PC-3 (cell line): Measurements from ENCODE around the gene KLHL21. TPM values are rescaled to one million over a fixed set of nuclear protein-coding genes. Genes with fewer than 3 reads are reported as not detected.

Experiments used
- ATAC-seq: fragments of 200-7000 bp; cut with Tn5 transposase; 2 replicates; pipeline ENCODE4 v1.9.1; 2020; ENCODE audit warnings: mild to moderate bottlenecking, moderate library complexity
- BruUV-seq: library from RNA; stranded (reverse); fragments of 400-500 nt; replicated peaks from 2 replicates; lab custom pipeline; 2021; lab: Mats Ljungman, UMichigan
- CTCF ChIA-PET: fragments of 300-600 bp; sonication (Branson Sonifier 250); formaldehyde crosslinking; loops from one replicate; lab custom pipeline; 2022; ENCODE audit warnings: antibody characterized with exemption; lab: Charles Lee
- POLR2A ChIA-PET: fragments of 300-600 bp; sonication (Branson Sonifier 250); formaldehyde crosslinking; loops from one replicate; lab custom pipeline; 2022; ENCODE audit warnings: antibody characterized with exemption; ENCODE audit not compliant: unreplicated experiment; lab: Charles Lee
- DNase-seq: peaks from one replicate; pipeline ENCODE4 v3.0.0-alpha.2; 2015
- H2AFZ ChIP-seq: fragments of 300-600 bp; sonication (generic); 2 replicates; pipeline ENCODE4 v1.6.0; 2016; ENCODE audit warnings: antibody characterized with exemption, low read length
- H3F3A ChIP-seq: fragments of 300-600 bp; sonication (generic); one replicate; pipeline ENCODE4 v1.6.0; 2017; ENCODE audit warnings: antibody characterized with exemption, low read length, control low read depth, mild to moderate bottlenecking; ENCODE audit not compliant: unreplicated experiment
- H3K27ac ChIP-seq: fragments of 300-600 bp; sonication (generic); 2 replicates; pipeline ENCODE4 v1.5.1; 2016; ENCODE audit warnings: mild to moderate bottlenecking, low read length
- H3K27me3 ChIP-seq: fragments of 300-600 bp; sonication (generic); 2 replicates; pipeline ENCODE4 v1.6.1; 2016; ENCODE audit warnings: low read length, mixed read lengths
- H3K36me3 ChIP-seq: fragments of 300-600 bp; sonication (generic); 2 replicates; pipeline ENCODE4 v1.6.1; 2016; ENCODE audit warnings: low read depth, mixed run types, low read length, mixed read lengths
- H3K4me1 ChIP-seq: fragments of 300-600 bp; sonication (generic); 2 replicates; pipeline ENCODE4 v1.5.1; 2016; ENCODE audit warnings: low read length; ENCODE audit not compliant: insufficient read depth
- H3K4me2 ChIP-seq: fragments of 300-600 bp; sonication (generic); 2 replicates; pipeline ENCODE4 v1.6.0; 2016; ENCODE audit warnings: low read length
- H3K4me3 ChIP-seq: fragments of 300-600 bp; sonication (generic); 2 replicates; pipeline ENCODE4 v1.5.1; 2016; ENCODE audit warnings: mild to moderate bottlenecking, low read length, mixed read lengths
- H3K79me2 ChIP-seq: fragments of 300-600 bp; sonication (generic); 2 replicates; pipeline ENCODE4 v1.6.1; 2017; ENCODE audit warnings: low read length, mixed read lengths
- H3K9ac ChIP-seq: fragments of 300-600 bp; sonication (generic); 2 replicates; pipeline ENCODE4 v1.6.0; 2016; ENCODE audit warnings: mild to moderate bottlenecking, low read length
- H3K9me2 ChIP-seq: fragments of 300-600 bp; sonication (generic); replicated peaks from 2 replicates; pipeline ENCODE4 v1.6.1; 2016; ENCODE audit warnings: mixed run types, low read length, mixed read lengths
- H3K9me3 ChIP-seq: fragments of 300-600 bp; sonication (generic); 2 replicates; pipeline ENCODE4 v1.6.1; 2016; ENCODE audit warnings: low read length, mixed read lengths
- H4K20me1 ChIP-seq: fragments of 300-600 bp; sonication (generic); 2 replicates; pipeline ENCODE4 v1.6.1; 2016; ENCODE audit warnings: low read length, mixed read lengths
- EZH2 ChIP-seq: fragments of 300-600 bp; sonication (generic); IDR thresholded peaks from one replicate; pipeline ENCODE4 v1.6.1; 2017; ENCODE audit warnings: antibody characterized with exemption, mild to moderate bottlenecking, low read length; ENCODE audit not compliant: unreplicated experiment
- EZH2phosphoT487 ChIP-seq: fragments of 300-600 bp; sonication (generic); IDR thresholded peaks from 2 replicates; pipeline ENCODE4 v1.6.1; 2018; ENCODE audit warnings: mild to moderate bottlenecking, antibody characterized with exemption, low read length, borderline replicate concordance
- intact Hi-C: fragments of 100-400 bp; cut with micrococcal nuclease; formaldehyde crosslinking; loops from 2 replicates; pipeline ENCODE4 v1.9.0; 2023
- total RNA-seq: library from RNA; depleted of rRNA; stranded (reverse); fragments of >200 nt; gene quantifications from 2 replicates; pipeline ENCODE4 v1.2.3, GENCODE V29; 2014
- TF ChIP-seq, protein P1 (sequence below): fragments of 300-600 bp; sonication (generic); conservative IDR thresholded peaks from 2 replicates; pipeline ENCODE4 v1.5.1; 2017; ENCODE audit warnings: antibody characterized with exemption, low read depth, mild to moderate bottlenecking, low read length

KLHL21 gene
- total RNA-seq, 1 experiment from 2014 or later, result 82.5 TPM

DNA sequence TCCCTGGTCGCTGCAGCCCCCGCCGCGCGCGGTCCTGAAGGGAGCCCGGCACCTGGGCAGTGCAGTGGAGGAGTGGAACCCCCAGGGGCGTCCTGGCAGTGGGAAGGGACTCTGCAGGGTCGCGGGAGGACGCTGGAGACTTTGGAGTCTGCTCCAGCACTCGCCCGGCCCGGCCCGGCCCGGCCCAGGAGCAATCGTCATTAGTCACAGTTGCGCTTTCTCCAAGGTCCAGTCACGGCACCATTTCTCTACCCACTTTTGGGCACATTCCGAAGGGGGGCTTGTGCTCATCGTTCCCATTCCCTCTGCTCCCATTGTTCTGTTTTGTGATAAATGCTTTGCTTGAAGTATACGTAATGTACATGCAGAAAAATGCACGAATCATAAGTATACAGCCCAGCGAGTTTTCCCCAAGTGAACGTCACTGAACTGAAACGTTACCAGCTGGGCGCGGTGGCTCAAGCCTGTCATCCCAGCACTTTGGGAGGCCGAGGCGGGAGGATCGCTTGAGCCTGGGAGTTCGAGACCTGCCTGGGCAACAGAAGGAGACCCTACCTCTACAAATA lies 23.0 kb upstream of the KLHL21 start:
- H3K9me2 ChIP-seq, result no peaks in the 10 kb centered on the region
- DNase-seq, result peak; percentile 57
- peak overlapping the region; percentile 59 for H2AFZ ChIP-seq
- 0 out of 2 replicates have a peak, but pooled peaks cover 3% of the 10 kb centered on the region for H4K20me1 ChIP-seq
- H3K27me3 ChIP-seq, result no peaks in the 10 kb centered on the region
- ATAC-seq, result peak; percentile 52
- intact Hi-C loops, result loop anchor here (1.0 to 5.0 kb wide), 2 partner anchors 24 to 138 kb away; no protein-coding TSS in a partner anchor
- CTCF ChIA-PET, result interaction anchor here (0.7 kb wide), 1 partner anchor 20 kb away, joined by 7 read pairs; no protein-coding TSS in a partner anchor
- peaks cover 13% of the 10 kb centered on the region for H3K4me1 ChIP-seq
- H3K4me3 ChIP-seq, result peak overlapping the region; percentile 89
- peaks cover 35% of the 10 kb centered on the region for H3K36me3 ChIP-seq
- H3K4me2 ChIP-seq, result peak overlapping the region; percentile 77
- H3K9me3 ChIP-seq, result no peaks in the 10 kb centered on the region
- H3K27ac ChIP-seq, result peak overlapping the region; percentile 8
- TF ChIP-seq, protein P1, sequence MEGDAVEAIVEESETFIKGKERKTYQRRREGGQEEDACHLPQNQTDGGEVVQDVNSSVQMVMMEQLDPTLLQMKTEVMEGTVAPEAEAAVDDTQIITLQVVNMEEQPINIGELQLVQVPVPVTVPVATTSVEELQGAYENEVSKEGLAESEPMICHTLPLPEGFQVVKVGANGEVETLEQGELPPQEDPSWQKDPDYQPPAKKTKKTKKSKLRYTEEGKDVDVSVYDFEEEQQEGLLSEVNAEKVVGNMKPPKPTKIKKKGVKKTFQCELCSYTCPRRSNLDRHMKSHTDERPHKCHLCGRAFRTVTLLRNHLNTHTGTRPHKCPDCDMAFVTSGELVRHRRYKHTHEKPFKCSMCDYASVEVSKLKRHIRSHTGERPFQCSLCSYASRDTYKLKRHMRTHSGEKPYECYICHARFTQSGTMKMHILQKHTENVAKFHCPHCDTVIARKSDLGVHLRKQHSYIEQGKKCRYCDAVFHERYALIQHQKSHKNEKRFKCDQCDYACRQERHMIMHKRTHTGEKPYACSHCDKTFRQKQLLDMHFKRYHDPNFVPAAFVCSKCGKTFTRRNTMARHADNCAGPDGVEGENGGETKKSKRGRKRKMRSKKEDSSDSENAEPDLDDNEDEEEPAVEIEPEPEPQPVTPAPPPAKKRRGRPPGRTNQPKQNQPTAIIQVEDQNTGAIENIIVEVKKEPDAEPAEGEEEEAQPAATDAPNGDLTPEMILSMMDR, result 0 out of 2 replicates have a peak, but pooled peaks have one; percentile 10
- no peak for TF ChIP-seq EZH2
- H3F3A ChIP-seq, result peaks cover 5% of the 10 kb centered on the region
- POLR2A ChIA-PET, result interaction anchor here (0.7 kb wide), 2 partner anchors 10 to 597 kb away, joined by 3 to 6 read pairs; no protein-coding TSS in a partner anchor
- no TSS peak for BruUV-seq
- H3K79me2 ChIP-seq, result peaks cover 41% of the 10 kb centered on the region
- H3K9ac ChIP-seq, result peak overlapping the region; percentile 85

DNA sequence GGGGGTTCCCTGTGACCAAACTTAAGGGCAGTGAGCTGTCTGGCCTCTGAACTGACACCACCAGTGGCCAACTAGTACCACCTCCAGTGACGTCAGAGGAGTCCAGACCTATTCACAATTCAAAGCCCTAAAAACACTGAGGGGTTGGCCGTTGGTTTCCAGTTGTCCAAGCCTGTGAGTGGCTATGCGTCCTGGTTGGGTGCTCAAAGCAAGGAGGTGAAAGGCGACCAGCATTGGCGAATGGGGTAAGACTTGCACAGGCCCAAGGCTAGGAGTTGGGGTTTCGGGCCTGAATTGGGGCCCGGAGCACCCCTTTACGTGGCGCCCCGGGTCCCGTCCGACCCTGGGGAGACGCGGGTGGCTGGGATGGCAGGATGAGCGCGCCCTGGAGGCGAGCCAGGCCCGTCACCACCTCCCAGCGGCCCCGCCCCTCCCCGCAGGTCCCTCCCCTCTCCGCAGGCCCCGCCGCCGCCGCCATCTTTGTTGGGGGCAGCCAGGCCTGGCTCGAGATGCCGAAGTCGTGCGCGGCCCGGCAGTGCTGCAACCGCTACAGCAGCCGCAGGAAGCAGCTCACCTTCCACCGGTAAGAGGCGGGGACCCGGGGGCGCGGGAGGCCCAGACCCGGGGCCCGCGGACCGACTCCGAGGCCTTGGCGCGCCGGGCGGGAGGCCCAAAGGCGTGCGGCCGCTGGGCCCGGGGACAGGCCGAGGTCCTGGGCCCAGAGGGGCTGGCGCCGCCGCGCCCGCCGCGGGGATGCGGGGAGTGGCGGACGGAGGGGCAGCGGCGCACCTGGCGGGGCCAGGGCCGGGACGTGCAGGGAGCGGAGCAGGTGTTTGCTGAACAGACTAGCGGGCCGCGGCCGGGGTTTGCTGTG lies 22.3 kb upstream of the KLHL21 start, which contains the start of gene THAP3:
TSS of gene THAP3 (plus strand) at position 159 of the 874 bp plus-strand sequence. CDS start at position 510, 351 bp downstream.
- H3K4me3 ChIP-seq, result peak within 1 kb of the TSS; percentile 89
- H3F3A ChIP-seq, result peaks cover 5% of the 10 kb centered on the region
- H3K27ac ChIP-seq, result peak within 1 kb of the TSS; percentile 8
- intact Hi-C loops, result loop anchor here (1.0 to 5.0 kb wide), 3 partner anchors 12 to 138 kb away; partner anchors contain the start of gene PHF13
- H3K79me2 ChIP-seq, result peaks cover 44% of the 10 kb centered on the region
- peaks cover 13% of the 10 kb centered on the region for H3K4me1 ChIP-seq
- peak; percentile 84 for ATAC-seq
- DNase-seq, result peak; percentile 86
- H4K20me1 ChIP-seq, result 0 out of 2 replicates have a peak, but pooled peaks cover 3% of the 10 kb centered on the region
- no peaks in the 10 kb centered on the region for H3K9me3 ChIP-seq
- peaks cover 39% of the 10 kb centered on the region for H3K36me3 ChIP-seq
- POLR2A ChIA-PET, result interaction anchor here (0.6 to 0.7 kb wide), 3 partner anchors 9 to 25 kb away, joined by 3 to 6 read pairs (median 3); no protein-coding TSS in a partner anchor
- H3K4me2 ChIP-seq, result peak within 1 kb of the TSS; percentile 77
- H3K27me3 ChIP-seq, result no peaks in the 10 kb centered on the region
- CTCF ChIA-PET, result interaction anchor here (0.7 kb wide), 1 partner anchor 21 kb away, joined by 7 read pairs; no protein-coding TSS in a partner anchor
- H3K9me2 ChIP-seq, result no peaks in the 10 kb centered on the region
- H3K9ac ChIP-seq, result peak within 1 kb of the TSS; percentile 85
- no TSS peak for BruUV-seq
- peak within 1 kb of the TSS; percentile 59 for H2AFZ ChIP-seq
- TF ChIP-seq EZH2 (no peak), EZH2phosphoT487 (no peak)
- TF ChIP-seq, protein P1, result no peak
